ENCODE measurements around the gene IGFBP1.
"Not testable (repeated sequence)": the region's sequence is repeated elsewhere in the genome, so short reads cannot be mapped to it uniquely, and the experiment has no call there.

The IGFBP1 gene

GRCh38 chr7:45888185-45888992, at the start of gene IGFBP1:
Gene IGFBP1, plus strand, starts transcription at chr7:45888488. Its CDS starts 165 bp downstream, at chr7:45888653.
- no peak for DNase-seq (ENCODE audit: low spot score)

GRCh38 chr7:45838852-45839251, 49.4 kb upstream of the IGFBP1 start:
- not testable (repeated sequence) for DNase-seq (ENCODE audit: low spot score)

DNA sequence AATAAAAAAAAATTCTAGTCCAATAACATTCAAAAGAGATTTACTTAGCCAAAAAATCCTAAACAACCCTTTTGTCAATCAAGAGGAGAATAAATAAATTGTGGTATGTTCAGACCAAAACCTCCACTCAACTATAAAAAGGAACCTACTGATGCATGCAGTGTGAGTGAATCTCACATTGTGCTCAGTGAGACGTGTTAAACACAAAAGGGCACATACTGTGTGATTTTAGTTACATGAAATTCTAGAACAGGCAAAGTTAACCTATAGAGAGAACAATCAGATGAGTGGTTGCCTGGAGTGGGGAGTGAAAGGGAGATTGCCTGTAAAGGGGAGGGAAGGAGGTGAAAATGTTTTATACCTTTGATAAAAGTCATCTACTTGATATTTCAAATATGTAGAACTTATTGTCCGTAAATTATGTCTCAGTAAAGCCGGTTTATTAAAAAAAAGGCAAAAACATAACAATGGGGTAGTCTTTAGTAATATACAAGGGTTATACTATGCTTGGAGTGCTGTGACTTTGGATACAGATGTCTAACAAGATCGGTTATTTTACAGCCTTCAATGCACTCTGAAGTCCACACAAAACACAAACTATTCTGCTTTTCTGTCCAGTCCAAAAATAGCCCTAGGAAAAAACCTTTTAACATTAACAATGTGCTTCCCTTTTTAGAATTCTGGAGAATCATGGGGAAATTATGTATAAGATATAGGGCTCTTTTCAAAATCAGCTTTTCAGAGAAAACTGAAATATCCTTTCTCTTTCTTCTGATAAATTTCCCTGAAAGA, 46.2 kb upstream of the IGFBP1 start:
- DNase-seq (ENCODE audit: low spot score): not testable (repeated sequence)

DNA sequence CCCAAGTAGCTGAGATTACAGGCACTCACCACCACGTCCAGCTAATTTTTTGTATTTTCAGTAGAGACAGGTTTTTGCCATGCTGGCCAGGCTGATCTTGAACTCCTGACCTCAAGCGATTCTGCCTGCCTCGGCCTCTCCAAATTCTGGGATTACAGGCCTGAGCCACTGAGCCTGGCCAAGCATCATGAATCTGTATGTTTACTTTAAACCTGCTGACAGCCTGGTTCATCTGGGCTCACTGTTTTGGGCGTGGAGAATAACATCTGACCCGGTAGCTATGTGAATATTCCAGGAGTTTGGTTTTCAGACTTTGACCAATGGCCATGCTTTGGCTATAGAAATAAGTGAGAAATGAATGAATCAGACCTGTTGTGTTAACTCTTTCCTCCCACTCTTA, 41.8 kb upstream of the IGFBP1 start:
- not testable (repeated sequence) for DNase-seq (ENCODE audit: low spot score)

DNA sequence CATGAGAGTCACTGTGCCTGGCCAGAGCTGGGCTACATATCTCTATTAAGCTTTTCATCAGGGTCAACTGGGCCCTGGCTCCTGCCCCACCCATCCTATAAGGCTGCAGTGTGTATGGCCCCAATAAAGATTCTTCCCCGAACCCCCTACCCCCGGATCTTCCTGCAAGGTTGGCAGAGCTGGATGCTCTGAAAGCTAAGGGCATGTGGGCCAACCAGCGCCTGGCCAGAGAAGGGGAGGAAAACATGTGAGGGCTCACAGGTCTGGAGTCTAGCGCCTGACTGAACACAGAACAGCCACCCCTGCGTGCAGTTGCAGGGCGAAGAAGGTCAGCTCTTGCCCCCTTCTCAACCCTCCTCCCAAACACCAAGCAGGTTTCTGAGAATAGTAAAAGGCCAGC, 39.6 kb upstream of the IGFBP1 start:
- not testable (repeated sequence) for DNase-seq (ENCODE audit: low spot score)

- not testable (repeated sequence) for DNase-seq (ENCODE audit: low spot score)
These were observed 35.3 kb upstream of the IGFBP1 start for GRCh38 chr7:45852984-45853383.

DNA sequence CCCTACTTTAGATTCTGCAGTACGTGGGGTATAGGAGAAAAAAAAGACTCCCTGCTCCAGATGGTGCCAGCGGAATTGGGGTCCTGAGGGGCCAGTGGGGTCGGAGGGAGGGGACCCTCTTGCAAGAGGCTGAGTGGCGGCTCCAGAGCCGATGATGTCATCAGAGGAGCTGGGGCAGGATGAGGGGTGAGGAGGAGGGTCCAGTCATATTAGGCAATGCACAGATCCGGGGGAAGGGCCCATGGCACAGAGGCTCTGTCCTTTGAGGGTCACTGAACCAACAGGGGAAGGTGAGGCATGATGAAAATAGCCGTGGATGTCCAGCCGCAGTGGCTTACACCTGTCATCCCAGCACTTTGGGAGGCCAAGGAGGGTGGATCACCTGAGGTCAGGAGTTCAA, 34.8 kb upstream of the IGFBP1 start:
- DNase-seq (ENCODE audit: low spot score): not testable (repeated sequence)

DNA sequence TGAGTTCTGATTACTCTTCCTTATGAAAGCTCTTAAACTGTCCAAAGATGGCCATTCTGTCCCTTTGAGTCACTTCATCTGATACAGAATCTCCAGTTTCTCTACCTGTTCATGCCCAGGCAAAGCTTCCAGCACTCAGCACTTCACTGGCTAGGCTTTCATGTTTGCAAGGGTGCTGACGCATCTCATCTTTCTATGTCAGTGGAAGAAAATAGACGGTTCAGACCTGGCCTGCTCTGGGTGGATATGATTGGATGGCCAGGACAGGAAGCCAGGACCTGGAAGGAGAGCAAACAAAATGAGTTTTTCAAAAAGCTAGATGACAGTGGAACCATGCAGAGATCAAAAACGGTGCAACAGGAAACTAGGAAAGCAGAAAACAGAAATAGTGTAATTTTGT, 32.6 kb upstream of the IGFBP1 start:
- not testable (repeated sequence) for DNase-seq (ENCODE audit: low spot score)

- DNase-seq (ENCODE audit: low spot score): not testable (repeated sequence)
These were observed 31.4 kb upstream of the IGFBP1 start for GRCh38 chr7:45856888-45857287.

DNA sequence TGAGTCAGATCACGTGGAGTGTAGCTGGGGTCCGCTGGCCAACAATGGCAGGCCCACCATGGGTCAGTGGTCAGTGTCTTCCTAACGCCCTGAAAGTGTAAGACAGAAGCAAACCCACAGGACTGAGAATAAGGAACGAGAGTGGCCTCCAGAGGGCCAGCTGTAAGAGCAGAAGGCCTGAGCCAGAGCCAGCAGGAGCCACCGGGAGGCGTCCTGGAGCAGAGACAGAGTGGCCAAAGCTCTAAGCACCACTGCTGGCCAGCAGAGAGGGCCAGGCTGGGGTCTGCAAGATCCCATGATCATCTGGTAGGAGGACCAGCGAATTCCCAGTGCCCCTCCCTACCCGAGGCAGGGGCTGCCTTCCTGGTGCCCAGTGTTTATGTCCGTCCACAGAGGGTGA, 24.6 kb upstream of the IGFBP1 start:
- no peak for DNase-seq (ENCODE audit: low spot score)

- no peak for DNase-seq (ENCODE audit: low spot score)
These were observed 22.5 kb upstream of the IGFBP1 start for GRCh38 chr7:45865594-45866410.

- DNase-seq (ENCODE audit: low spot score): no peak
These were observed 20.8 kb upstream of the IGFBP1 start for GRCh38 chr7:45867471-45867870.

DNA sequence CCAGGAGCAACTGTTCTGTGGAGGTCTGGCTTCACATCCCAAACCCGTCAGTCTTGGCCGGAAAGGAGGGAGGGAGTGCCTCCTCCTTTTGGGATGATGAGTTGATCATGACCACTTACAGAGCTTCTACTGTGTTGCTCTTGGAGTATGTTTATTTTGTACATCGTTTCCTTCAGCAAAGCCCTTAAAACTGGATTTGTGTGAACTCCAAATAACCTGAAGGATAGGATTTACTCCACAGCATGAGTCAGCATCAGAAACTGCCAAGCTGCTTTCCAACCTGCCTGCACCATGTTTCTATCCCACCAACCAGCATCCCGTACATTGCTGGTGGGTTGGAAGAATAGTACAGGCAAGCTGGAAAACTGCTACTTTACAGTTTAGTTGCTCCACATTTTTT, 18.9 kb upstream of the IGFBP1 start:
- DNase-seq (ENCODE audit: low spot score): no peak

DNA sequence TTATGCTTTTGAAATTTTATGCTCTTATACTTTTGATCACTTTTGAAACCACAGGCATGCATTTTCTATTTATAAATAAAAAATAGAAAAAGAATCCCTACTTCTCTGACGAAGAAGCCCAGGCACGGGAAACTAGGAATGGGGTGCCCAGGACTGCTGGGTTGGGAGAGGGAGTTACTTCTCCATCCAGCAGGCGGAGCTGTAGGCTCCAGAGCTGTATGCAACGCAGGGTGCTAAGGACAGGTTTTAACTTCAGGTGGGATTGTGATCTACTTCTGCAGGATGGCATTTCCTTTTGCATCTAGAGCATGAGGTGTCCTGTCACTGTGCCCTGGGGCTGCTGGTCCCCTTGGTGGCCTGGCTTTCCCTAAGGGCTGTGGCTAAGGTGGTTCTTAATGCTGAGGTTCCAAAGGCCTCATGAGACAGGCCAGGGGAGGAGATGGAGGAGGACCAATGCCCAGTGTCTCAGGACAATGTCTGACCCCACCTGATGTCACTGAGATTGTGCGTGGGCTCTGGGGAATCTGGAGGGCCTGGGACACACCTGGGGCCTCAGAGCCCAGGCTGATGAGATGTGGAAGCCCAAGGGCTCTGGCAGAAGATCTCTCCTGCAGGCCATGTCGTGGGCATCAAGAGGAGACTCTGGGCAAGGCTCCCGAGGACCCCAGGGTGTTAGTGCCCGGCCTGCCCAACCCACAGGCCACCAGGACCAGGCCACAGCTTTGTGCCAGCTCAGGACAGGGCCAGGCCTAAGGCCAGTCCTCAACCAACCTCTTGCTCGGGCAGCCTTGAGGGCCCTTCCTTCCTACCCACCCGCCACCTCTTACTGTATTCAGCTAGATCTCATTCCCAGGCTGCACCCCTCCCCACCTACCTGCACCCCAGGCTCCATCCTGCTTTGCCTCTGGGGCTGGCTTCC, 15.9 kb upstream of the IGFBP1 start:
- no peak for DNase-seq (ENCODE audit: low spot score)

DNA sequence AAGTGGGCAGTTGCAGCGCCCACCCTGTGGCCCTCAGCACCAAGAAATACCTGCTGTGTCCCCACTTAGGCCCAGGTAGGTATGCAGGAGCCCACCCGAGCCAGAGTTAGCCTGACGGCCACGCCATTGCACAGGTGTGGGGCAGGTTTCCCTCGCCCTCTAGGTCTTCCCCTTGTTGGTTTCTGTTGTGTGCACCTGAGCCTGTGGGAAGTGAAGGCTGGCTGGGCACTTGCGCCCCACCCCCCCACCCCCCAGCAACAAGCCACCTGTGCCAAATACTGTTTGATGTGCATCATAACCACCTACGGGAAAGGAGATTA, 15.3 kb upstream of the IGFBP1 start, which contains the start of gene CCDC201:
CCDC201 (minus strand) TSS at position 48 of the 320 bp plus-strand sequence. CDS start 75 bp downstream, outside the sequence.
- DNase-seq (ENCODE audit: low spot score): no peak

DNA sequence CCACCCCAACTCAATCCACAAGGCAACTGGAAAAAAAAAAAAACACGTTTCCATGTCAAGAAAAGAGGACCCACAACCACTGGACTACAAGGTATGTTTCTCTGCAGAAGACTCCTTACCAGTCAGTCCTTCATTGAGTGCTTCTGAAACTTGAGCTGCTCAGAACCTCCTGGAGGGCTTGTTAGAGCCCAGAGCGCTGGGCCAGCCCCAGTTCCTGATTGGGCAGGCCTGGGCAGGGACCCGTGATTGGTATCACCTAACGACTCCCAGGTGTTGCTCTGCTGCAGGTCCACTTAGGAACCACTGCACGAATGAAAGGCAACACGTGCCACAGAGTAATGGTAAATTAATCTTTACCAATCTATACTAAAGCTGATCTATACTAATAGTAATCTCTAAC, 14.9 kb upstream of the IGFBP1 start:
- DNase-seq (ENCODE audit: low spot score): no peak

- DNase-seq (ENCODE audit: low spot score): peak; percentile 92
These were observed 13.7 kb upstream of the IGFBP1 start for GRCh38 chr7:45874408-45875131.

DNA sequence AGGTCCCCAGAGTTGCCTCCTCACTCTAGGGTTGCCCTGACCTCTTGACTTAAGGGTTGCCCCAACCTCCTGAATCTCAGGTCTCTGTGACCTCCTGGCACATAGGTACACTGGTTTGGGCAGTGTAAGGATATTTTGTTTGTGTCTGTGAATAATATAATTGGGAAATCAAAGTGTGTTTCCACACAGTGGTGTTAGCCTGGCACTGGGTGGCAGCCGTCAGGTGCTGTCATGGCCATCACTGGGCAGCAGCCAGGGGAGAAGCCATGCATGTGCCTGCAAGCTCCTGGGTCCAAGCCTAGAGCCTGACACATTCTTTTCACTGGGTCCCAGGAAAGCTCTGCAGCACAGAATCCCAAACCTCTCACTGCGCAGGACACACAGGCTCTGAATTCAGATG, 11.8 kb upstream of the IGFBP1 start:
- no peak for DNase-seq (ENCODE audit: low spot score)

- no peak for DNase-seq (ENCODE audit: low spot score)
These were observed 9.7 kb upstream of the IGFBP1 start for GRCh38 chr7:45878457-45879144.

GRCh38 chr7:45880433-45880860, 7.8 kb upstream of the IGFBP1 start:
- no peak for DNase-seq (ENCODE audit: low spot score)

Data from kidney capillary endothelial cell (primary cell).